ENCODE results near the gene HDAC4. TPM values are rescaled to one million over a fixed set of nuclear protein-coding genes. Genes with fewer than 3 reads are reported as not detected.

HDAC4 gene
- total and polyA plus RNA-seq, 2 donors (not counting 1 experiment from before 2014, with no cell fraction given), result 13.5 to 46.0 TPM

DNA sequence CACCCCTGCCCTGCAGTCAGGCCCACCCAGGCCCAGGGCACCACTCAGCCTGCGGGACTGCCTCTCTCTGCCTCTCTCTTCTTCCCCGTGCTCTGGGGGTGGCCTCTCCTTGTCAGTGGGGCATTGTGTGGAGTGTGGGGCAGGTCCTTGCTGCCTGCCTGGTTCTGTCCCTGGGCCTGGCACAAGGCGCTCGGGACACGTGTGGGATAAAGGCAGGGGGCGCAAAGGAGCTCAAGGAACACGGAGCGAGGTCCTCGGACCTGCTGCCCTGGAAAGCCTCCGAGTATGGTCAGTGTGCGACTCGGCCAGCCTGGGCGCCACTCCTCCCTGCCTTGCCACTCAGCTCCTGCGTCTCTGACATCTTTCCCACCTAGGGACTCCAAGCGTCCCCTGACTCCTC lies 262.2 kb downstream of the HDAC4 start:
- H3K4me3 Mint-ChIP-seq, result no peak overlapping the region
- H2AFZ ChIP-seq (ENCODE audit: insufficient read depth, low read depth, low read length, poor library complexity, severe bottlenecking), result no peak overlapping the region
- intact Hi-C loops (cut with micrococcal nuclease), result no loop called here
- no peak overlapping the region for H3K4me2 ChIP-seq (replicated peaks; ENCODE audit: low read depth, low read length, poor library complexity, severe bottlenecking)
- WGBS (ENCODE audit: insufficient coverage), result 97% methylated on average over 14 of the region's 15 CpGs
- H3K4me1 ChIP-seq (ENCODE audit: control insufficient read depth in 2 of 2, insufficient read depth in 2 of 2, low read length in 2 of 2), result no peaks in the 10 kb centered on the region
- ChIA-PET POLR2A (no interaction called here), CTCF (no interaction called here)
- H4K20me1 ChIP-seq (ENCODE audit: control insufficient read depth, insufficient read depth, low read length, poor library complexity, severe bottlenecking), result no peaks in the 10 kb centered on the region
- H3K4me1 Mint-ChIP-seq, result no peaks in the 10 kb centered on the region
- no peaks in the 10 kb centered on the region for H3K27me3 ChIP-seq (replicated peaks in 1 of 4; ENCODE audit: control extremely low read depth in 1 of 4, control insufficient read depth in 3 of 4, insufficient read depth in 4 of 4, low read length in 3 of 4)
- H3K4me3 ChIP-seq (ENCODE audit: control extremely low read depth in 1 of 5, extremely low read depth in 1 of 5, insufficient read depth in 1 of 5, low read depth in 2 of 5, low read length in 4 of 5), result no peak overlapping the region
- peaks cover 1 to 30% of the 10 kb centered on the region in 2 experiments for H3K36me3 ChIP-seq (replicated peaks in 1 of 2; ENCODE audit: control extremely low read depth in 1 of 2, control insufficient read depth in 1 of 2, extremely low read depth in 1 of 2, insufficient read depth in 2 of 2, low read length in 1 of 2)
- H3K9ac ChIP-seq (ENCODE audit: low read length), result no peak overlapping the region
- no peaks in the 10 kb centered on the region for H3K9me3 Mint-ChIP-seq (ENCODE audit: insufficient read depth)
- no peaks in the 10 kb centered on the region for H3K27me3 Mint-ChIP-seq
- no peaks in the 10 kb centered on the region for H3K79me2 ChIP-seq (ENCODE audit: control insufficient read depth, insufficient read depth, low read length)
- TF ChIP-seq, protein P1, sequence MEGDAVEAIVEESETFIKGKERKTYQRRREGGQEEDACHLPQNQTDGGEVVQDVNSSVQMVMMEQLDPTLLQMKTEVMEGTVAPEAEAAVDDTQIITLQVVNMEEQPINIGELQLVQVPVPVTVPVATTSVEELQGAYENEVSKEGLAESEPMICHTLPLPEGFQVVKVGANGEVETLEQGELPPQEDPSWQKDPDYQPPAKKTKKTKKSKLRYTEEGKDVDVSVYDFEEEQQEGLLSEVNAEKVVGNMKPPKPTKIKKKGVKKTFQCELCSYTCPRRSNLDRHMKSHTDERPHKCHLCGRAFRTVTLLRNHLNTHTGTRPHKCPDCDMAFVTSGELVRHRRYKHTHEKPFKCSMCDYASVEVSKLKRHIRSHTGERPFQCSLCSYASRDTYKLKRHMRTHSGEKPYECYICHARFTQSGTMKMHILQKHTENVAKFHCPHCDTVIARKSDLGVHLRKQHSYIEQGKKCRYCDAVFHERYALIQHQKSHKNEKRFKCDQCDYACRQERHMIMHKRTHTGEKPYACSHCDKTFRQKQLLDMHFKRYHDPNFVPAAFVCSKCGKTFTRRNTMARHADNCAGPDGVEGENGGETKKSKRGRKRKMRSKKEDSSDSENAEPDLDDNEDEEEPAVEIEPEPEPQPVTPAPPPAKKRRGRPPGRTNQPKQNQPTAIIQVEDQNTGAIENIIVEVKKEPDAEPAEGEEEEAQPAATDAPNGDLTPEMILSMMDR (IDR thresholded peaks at IDR 0.05), result no peak
- no peak for TF ChIP-seq EZH2 (IDR thresholded peaks at IDR 0.05; ENCODE audit: borderline replicate concordance, insufficient read depth, low read depth, low read length, poor library complexity, severe bottlenecking)
- no peak for DNase-seq
- no peak for ATAC-seq (ENCODE audit: low read depth)
- H3K9me3 ChIP-seq (ENCODE audit: control extremely low read depth in 1 of 3, control insufficient read depth in 2 of 3, insufficient read depth in 1 of 3, low read length in 2 of 3), result no peaks in the 10 kb centered on the region
- no peak overlapping the region for H3K27ac Mint-ChIP-seq
- no peak overlapping the region for H3K27ac ChIP-seq (ENCODE audit: low read length in 2 of 2)

DNA sequence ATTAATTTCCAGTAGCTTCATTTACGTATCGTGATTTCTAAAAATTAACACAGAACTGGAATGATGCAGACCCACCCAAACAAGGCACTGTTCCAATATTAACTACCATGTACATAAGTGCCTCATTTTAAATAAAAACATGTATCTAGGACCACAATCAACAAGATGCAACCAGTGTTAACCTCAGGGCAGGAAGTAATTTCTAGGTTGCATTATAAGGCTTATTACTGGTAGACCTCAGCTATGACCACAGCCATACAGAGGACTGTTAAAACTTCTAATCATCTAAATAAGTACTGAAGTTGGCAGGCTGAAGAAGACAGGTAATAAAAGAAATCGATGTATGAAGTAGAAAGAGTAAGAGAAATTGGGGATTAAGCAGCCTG lies 262.9 kb downstream of the HDAC4 start:
- H3K27me3 Mint-ChIP-seq, result no peaks in the 10 kb centered on the region
- 100% methylated on average over 1 of the region's 3 CpGs for WGBS (ENCODE audit: insufficient coverage)
- H3K79me2 ChIP-seq (ENCODE audit: control insufficient read depth, insufficient read depth, low read length), result no peaks in the 10 kb centered on the region
- intact Hi-C loops (cut with micrococcal nuclease), result no loop called here
- CTCF ChIA-PET, result no interaction called here
- H3K36me3 ChIP-seq (replicated peaks in 1 of 2; ENCODE audit: control extremely low read depth in 1 of 2, control insufficient read depth in 1 of 2, extremely low read depth in 1 of 2, insufficient read depth in 2 of 2, low read length in 1 of 2), result peaks cover 1 to 29% of the 10 kb centered on the region in 2 experiments
- no peaks in the 10 kb centered on the region for H3K27me3 ChIP-seq (replicated peaks in 1 of 4; ENCODE audit: control extremely low read depth in 1 of 4, control insufficient read depth in 3 of 4, insufficient read depth in 4 of 4, low read length in 3 of 4)
- POLR2A ChIA-PET, result no interaction called here
- H3K4me3 Mint-ChIP-seq, result no peak overlapping the region
- H3K4me2 ChIP-seq (replicated peaks; ENCODE audit: low read depth, low read length, poor library complexity, severe bottlenecking), result no peak overlapping the region
- no peak overlapping the region for H2AFZ ChIP-seq (ENCODE audit: insufficient read depth, low read depth, low read length, poor library complexity, severe bottlenecking)
- TF ChIP-seq EZH2 (IDR thresholded peaks at IDR 0.05; ENCODE audit: borderline replicate concordance, insufficient read depth, low read depth, low read length, poor library complexity, severe bottlenecking), result no peak
- TF ChIP-seq, protein P1 (IDR thresholded peaks at IDR 0.05), result no peak
- no peaks in the 10 kb centered on the region for H3K9me3 Mint-ChIP-seq (ENCODE audit: insufficient read depth)
- H3K9ac ChIP-seq (ENCODE audit: low read length), result no peak overlapping the region
- H3K27ac Mint-ChIP-seq, result no peak overlapping the region
- ATAC-seq (ENCODE audit: low read depth) (no peak), DNase-seq (no peak)
- no peaks in the 10 kb centered on the region for H4K20me1 ChIP-seq (ENCODE audit: control insufficient read depth, insufficient read depth, low read length, poor library complexity, severe bottlenecking)
- H3K9me3 ChIP-seq (ENCODE audit: control extremely low read depth in 1 of 3, control insufficient read depth in 2 of 3, insufficient read depth in 1 of 3, low read length in 2 of 3), result no peaks in the 10 kb centered on the region
- H3K27ac ChIP-seq (ENCODE audit: low read length in 2 of 2), result no peak overlapping the region
- no peak overlapping the region for H3K4me3 ChIP-seq (ENCODE audit: control extremely low read depth in 1 of 5, extremely low read depth in 1 of 5, insufficient read depth in 1 of 5, low read depth in 2 of 5, low read length in 4 of 5)
- no peaks in the 10 kb centered on the region for H3K4me1 Mint-ChIP-seq
- H3K4me1 ChIP-seq (ENCODE audit: control insufficient read depth in 2 of 2, insufficient read depth in 2 of 2, low read length in 2 of 2), result no peaks in the 10 kb centered on the region
